T-helper 1 cell treated with Interleukin-12 subunit alpha and Interleukin-12 subunit beta and Interleukin-4 antibody, amounts not matched to agents 30 μg/mL and 1 μg/mL, for 36 hours (primary cell): ENCODE results near the gene MX2.

Experiments
- H3K27ac Mint-ChIP-seq: one replicate; pipeline ENCODE4 v1.8.0; 2021; ENCODE audit warnings: mild to moderate bottlenecking, mixed read lengths
- H3K27me3 Mint-ChIP-seq: one replicate; pipeline ENCODE4 v1.8.0; 2021; ENCODE audit warnings: low read depth, mixed read lengths
- H3K36me3 Mint-ChIP-seq: one replicate; pipeline ENCODE4 v1.8.0; 2021; ENCODE audit warnings: low read depth, mixed read lengths
- H3K4me1 Mint-ChIP-seq: one replicate; pipeline ENCODE4 v1.8.0; 2021; ENCODE audit warnings: low read depth, mixed read lengths
- H3K4me3 Mint-ChIP-seq: one replicate; pipeline ENCODE4 v1.8.0; 2021; ENCODE audit warnings: mild to moderate bottlenecking, moderate library complexity, mixed read lengths
- H3K9me3 Mint-ChIP-seq: one replicate; pipeline ENCODE4 v1.8.0; 2021; ENCODE audit warnings: mixed read lengths

The MX2 gene

GRCh38 chr21:41325138-41325912 is 36.5 kb upstream of the MX2 start:
- Mint-ChIP-seq H3K27me3 (peaks cover 17% of the 10 kb centered on the region), H3K9me3 (no peaks in the 10 kb centered on the region), H3K36me3 (no peaks in the 10 kb centered on the region), H3K27ac (no peak overlapping the region), H3K4me3 (no peak overlapping the region), H3K4me1 (peaks cover 5% of the 10 kb centered on the region)

GRCh38 chr21:41326414-41327080 is 35.3 kb upstream of the MX2 start:
- no peaks in the 10 kb centered on the region for H3K36me3 Mint-ChIP-seq
- H3K4me3 Mint-ChIP-seq, result no peak overlapping the region
- no peak overlapping the region for H3K27ac Mint-ChIP-seq
- H3K4me1 Mint-ChIP-seq, result peaks cover 3% of the 10 kb centered on the region
- peaks cover 22% of the 10 kb centered on the region for H3K27me3 Mint-ChIP-seq
- H3K9me3 Mint-ChIP-seq, result no peaks in the 10 kb centered on the region

DNA sequence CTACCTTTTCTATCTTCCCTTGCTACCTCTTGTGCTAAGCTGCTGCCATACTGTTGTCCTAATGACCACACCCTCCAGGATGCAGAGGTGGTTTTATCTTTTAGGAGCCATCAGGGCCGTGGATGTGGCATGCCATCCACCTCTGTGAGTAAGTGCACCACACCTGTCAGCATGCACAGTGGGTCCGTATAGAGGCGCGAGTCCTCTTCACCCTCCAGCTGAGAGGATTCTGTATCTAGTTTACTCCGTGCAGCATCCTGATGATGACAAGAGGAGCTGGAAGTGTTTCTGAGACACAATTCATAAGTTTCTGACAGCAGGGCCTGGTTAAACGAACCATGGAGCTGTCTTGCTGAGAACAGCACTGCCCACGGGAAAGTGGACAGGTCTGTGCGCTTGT is 34.1 kb upstream of the MX2 start:
- H3K27me3 Mint-ChIP-seq, result peaks cover 25% of the 10 kb centered on the region
- no peak overlapping the region for H3K27ac Mint-ChIP-seq
- no peaks in the 10 kb centered on the region for H3K9me3 Mint-ChIP-seq
- H3K36me3 Mint-ChIP-seq, result no peaks in the 10 kb centered on the region
- H3K4me1 Mint-ChIP-seq, result no peaks in the 10 kb centered on the region
- H3K4me3 Mint-ChIP-seq, result no peak overlapping the region

- peaks cover 3% of the 10 kb centered on the region for H3K36me3 Mint-ChIP-seq
- peaks cover 36% of the 10 kb centered on the region for H3K27me3 Mint-ChIP-seq
Observed at GRCh38 chr21:41328660-41329607, 32.9 kb upstream of the MX2 start.

DNA sequence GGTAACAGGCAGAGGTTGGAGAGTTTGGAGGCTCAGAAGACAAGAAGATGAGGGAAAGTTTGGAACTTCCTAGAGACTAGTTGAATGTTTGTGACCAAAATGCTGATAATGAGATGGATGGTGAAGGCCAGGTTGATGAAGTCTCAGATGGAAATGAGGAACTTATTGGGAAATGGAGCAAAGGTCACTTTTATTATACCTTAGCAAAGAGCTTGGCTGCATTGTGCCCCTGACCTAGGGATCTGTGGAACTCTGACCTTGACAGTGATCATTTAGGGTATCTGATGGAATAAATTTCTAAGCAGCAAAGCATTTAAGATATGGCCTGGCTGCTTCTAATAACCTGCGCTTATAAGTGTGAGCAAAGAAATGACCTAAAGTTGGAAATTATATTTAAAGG is 28.1 kb upstream of the MX2 start:
- no peak overlapping the region for H3K4me3 Mint-ChIP-seq
- peaks cover 10% of the 10 kb centered on the region for H3K9me3 Mint-ChIP-seq
- peaks cover 3% of the 10 kb centered on the region for H3K36me3 Mint-ChIP-seq
- peaks cover 36% of the 10 kb centered on the region for H3K27me3 Mint-ChIP-seq
- H3K27ac Mint-ChIP-seq, result no peak overlapping the region
- H3K4me1 Mint-ChIP-seq, result no peaks in the 10 kb centered on the region

More at GRCh38 chr21:41328660-41329607, 32.9 kb upstream of the MX2 start:
- Mint-ChIP-seq H3K27ac (no peak overlapping the region), H3K4me1 (no peaks in the 10 kb centered on the region), H3K4me3 (no peak overlapping the region), H3K9me3 (peaks cover 7% of the 10 kb centered on the region)

GRCh38 chr21:41337515-41337914 is 24.3 kb upstream of the MX2 start:
- Mint-ChIP-seq H3K4me3 (no peak overlapping the region), H3K27ac (no peak overlapping the region), H3K27me3 (peaks cover 34% of the 10 kb centered on the region), H3K4me1 (no peaks in the 10 kb centered on the region), H3K9me3 (peaks cover 15% of the 10 kb centered on the region), H3K36me3 (peaks cover 3% of the 10 kb centered on the region)

- Mint-ChIP-seq H3K27ac (no peak overlapping the region), H3K9me3 (peaks cover 13% of the 10 kb centered on the region), H3K4me3 (no peak overlapping the region), H3K36me3 (peaks cover 3% of the 10 kb centered on the region), H3K4me1 (no peaks in the 10 kb centered on the region), H3K27me3 (peaks cover 24% of the 10 kb centered on the region)
Observed at GRCh38 chr21:41338455-41338854, 23.4 kb upstream of the MX2 start.

- peaks cover 32% of the 10 kb centered on the region for H3K27me3 Mint-ChIP-seq
- no peaks in the 10 kb centered on the region for H3K4me1 Mint-ChIP-seq
- H3K9me3 Mint-ChIP-seq, result peaks cover 6% of the 10 kb centered on the region
- no peaks in the 10 kb centered on the region for H3K36me3 Mint-ChIP-seq
- no peak overlapping the region for H3K27ac Mint-ChIP-seq
- no peak overlapping the region for H3K4me3 Mint-ChIP-seq
Observed at GRCh38 chr21:41342035-41342434, 19.8 kb upstream of the MX2 start.

DNA sequence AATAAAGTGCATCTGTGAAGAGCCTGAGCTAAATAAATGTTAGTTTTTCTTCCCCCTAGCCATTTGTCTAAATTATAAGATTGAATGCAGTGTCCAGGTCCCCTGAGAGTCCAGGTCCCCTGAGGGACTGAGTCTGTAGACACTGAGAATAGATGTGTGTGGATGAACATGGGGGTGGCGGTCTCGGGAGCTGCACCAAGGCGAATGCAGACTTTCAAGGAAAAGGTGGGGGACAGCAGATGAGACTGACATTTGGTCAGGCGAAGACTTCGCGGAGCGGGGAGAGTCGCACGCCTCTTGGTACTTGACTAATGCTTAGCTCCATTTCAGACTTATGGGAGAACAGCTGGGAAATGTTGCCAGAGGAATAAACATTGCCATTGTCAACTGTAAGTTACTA is 17.7 kb upstream of the MX2 start:
- Mint-ChIP-seq H3K9me3 (peaks cover 6% of the 10 kb centered on the region), H3K27ac (no peak overlapping the region), H3K27me3 (peaks cover 34% of the 10 kb centered on the region), H3K36me3 (no peaks in the 10 kb centered on the region), H3K4me1 (no peaks in the 10 kb centered on the region), H3K4me3 (no peak overlapping the region)

DNA sequence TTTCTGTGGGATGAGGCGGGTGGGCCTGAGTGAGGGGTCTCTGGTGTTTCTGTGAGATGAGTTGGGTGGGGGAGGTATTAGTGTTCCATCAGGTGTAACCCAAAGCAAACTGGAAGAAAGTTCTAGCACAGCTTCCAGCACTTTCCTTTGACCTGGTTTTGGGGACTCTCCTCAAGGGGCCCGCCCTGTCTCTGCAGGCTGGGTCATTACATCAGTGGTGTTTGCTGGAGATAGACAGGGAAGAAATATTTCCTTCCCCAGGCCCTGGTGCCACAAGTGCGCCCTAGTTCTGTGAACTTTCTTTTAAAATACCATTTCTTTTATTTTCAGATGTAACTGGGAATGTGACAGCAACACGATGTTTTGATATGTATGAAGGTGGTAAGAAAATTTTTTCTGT is 16.5 kb upstream of the MX2 start:
- Mint-ChIP-seq H3K27ac (no peak overlapping the region), H3K36me3 (no peaks in the 10 kb centered on the region), H3K4me3 (no peak overlapping the region), H3K9me3 (peaks cover 6% of the 10 kb centered on the region), H3K27me3 (peaks cover 28% of the 10 kb centered on the region), H3K4me1 (no peaks in the 10 kb centered on the region)

- Mint-ChIP-seq H3K9me3 (peaks cover 6% of the 10 kb centered on the region), H3K4me1 (no peaks in the 10 kb centered on the region), H3K27me3 (peaks cover 28% of the 10 kb centered on the region), H3K36me3 (no peaks in the 10 kb centered on the region), H3K4me3 (no peak overlapping the region), H3K27ac (no peak overlapping the region)
Observed at GRCh38 chr21:41345934-41346685, 15.7 kb upstream of the MX2 start.

- Mint-ChIP-seq H3K4me3 (no peak overlapping the region), H3K4me1 (no peaks in the 10 kb centered on the region), H3K27ac (no peak overlapping the region), H3K27me3 (peaks cover 23% of the 10 kb centered on the region), H3K36me3 (no peaks in the 10 kb centered on the region), H3K9me3 (peaks cover 6% of the 10 kb centered on the region)
Observed at GRCh38 chr21:41346758-41347157, 15.1 kb upstream of the MX2 start.

DNA sequence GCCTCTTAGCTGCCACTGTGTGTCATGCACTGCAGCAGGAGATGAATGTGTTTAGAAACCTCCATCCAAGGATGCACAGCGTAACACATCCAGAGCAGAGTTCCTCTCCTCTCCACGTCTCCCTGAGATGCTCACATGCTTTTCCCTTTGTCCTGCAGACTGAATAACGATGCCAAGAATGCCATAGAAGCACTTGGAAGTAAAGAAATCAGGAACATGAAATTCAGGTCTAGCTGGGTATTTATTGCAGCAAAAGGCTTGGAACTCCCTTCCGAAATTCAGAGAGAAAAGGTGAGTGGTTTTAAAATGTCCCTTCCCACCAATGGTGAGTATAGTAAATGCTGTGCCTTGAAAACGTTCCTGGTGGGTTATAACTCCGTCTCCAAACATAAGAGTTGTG is 13.4 kb upstream of the MX2 start:
- Mint-ChIP-seq H3K27ac (no peak overlapping the region), H3K4me1 (no peaks in the 10 kb centered on the region), H3K27me3 (peaks cover 18% of the 10 kb centered on the region), H3K9me3 (no peaks in the 10 kb centered on the region), H3K4me3 (no peak overlapping the region), H3K36me3 (no peaks in the 10 kb centered on the region)

DNA sequence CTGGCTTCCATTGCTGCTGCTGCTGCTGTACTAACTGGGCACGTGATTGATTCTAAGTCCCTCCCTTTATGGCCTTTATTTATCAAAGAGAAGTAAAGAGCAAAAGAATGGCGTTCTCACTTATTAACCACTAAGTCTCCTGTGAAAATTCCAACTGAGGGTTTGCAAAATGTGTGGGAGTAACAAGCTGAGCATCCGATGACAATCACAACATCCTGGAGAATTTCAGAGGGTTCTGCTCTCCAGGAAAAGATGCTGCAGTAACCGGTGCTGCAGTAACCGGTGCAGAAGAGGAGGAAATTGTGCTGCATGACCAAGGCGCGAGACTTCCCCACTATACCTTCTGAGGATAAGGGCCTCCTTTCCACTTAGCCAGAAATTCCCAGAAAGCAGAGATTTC is 12.7 kb upstream of the MX2 start:
- peaks cover 22% of the 10 kb centered on the region for H3K27me3 Mint-ChIP-seq
- H3K9me3 Mint-ChIP-seq, result no peaks in the 10 kb centered on the region
- no peak overlapping the region for H3K4me3 Mint-ChIP-seq
- no peak overlapping the region for H3K27ac Mint-ChIP-seq
- no peaks in the 10 kb centered on the region for H3K4me1 Mint-ChIP-seq
- H3K36me3 Mint-ChIP-seq, result no peaks in the 10 kb centered on the region
